GM19397 (cell line): ENCODE results near the gene GRM4.

ENCODE experiments used
- ATAC-seq: cut with Tn5 transposase; IDR thresholded peaks from one replicate; pipeline ENCODE4 v1.9.1; 2021; ENCODE audit warnings: mild to moderate bottlenecking, moderate library complexity; ENCODE audit not compliant: unreplicated experiment

GRM4 gene

DNA sequence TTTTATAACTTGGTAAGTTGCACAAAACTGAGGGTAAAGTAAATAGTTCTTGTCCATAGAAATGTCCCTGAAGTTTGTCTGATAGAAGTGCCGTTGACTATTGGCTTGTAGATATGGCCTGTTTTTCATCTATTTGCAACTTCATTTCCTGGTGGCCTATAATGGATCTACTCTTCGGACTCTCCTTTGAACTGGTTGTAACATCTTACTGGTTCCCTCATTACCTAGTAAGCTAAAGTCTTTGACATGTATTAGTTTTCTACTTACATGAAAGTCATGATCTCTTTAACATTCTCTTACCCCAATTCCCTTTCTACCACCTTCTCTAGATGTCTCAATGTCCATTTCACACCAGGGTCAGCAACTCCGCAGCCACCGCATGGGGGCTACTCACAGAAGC, 146.3 kb downstream of the GRM4 start:
- no peak for ATAC-seq

GRCh38 chr6:33998660-33999059, 147.2 kb downstream of the GRM4 start:
- ATAC-seq, result no peak

DNA sequence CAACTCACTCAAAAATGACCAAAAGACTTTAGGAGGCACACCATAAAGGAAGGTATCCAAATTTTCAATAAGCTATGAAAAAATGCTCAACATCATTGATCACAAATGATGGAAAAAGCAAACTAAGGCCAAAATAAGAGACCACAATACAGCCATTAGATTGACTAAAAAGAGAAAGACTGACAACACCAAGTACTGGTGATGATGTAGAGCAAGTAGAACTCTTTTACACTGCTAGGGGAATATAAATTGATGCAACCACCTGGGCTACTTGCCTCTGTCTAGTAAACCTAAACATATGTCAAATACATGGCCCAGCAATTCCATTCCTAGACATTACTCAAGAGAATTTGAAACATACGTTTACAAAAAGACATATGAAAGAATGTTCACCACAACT, 148.6 kb downstream of the GRM4 start:
- ATAC-seq, result no peak

DNA sequence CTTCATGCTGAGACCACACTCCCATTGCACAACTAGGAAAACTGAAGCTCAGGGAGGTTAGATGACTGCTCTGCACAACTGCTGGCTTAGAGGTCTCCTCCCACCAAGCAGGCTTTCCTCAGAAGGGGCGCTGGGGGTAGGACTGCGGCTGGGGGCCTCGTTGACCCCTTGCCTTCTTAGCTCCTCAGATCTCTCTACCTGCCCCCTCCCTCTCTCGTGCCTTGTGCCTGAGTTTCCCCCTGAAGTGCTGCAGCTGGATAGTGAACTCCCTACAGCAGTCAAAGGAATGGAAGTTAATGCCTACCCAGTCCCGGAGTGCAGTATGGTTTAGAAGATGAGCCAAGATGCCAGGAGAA, 149.8 kb downstream of the GRM4 start:
- ATAC-seq, result no peak

DNA sequence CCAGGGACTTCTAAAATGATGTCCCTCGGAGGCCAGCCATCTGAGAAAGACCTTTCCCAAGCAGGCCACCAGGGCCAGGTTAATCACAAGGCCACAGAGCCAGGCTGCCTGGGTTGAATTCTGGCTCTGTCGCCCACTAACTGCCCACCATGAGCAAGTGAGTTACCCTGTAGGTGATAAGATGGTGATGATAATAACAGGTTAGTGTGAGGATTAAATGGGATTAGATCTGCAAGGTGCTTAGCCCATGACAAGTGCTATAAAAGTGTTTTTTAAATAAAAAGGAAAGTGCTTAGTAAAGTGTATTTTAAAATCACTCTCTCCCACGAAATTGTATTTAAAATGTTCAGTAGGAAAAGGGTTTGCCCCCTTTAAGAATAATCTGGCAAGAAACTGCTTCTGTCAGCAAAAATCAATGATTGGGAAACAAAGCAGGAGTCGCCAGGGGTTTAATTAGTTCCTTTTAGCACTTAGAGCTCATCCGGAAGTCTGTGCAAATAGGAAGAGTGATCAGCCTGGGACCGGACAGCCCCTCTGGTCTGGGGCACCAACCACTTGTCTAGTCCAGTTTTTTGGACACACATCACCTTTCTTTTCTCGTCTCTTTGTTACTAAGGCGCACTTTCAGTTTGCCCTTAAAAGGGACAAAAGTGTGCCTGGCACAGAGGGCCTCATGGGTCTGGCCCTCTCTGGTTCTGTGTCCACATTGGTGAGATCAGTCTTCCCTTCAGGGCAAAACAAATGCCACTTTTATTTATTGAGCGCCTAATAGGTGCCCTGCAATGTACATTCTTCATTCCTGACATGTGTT, 150.4 kb downstream of the GRM4 start:
- ATAC-seq, result no peak

DNA sequence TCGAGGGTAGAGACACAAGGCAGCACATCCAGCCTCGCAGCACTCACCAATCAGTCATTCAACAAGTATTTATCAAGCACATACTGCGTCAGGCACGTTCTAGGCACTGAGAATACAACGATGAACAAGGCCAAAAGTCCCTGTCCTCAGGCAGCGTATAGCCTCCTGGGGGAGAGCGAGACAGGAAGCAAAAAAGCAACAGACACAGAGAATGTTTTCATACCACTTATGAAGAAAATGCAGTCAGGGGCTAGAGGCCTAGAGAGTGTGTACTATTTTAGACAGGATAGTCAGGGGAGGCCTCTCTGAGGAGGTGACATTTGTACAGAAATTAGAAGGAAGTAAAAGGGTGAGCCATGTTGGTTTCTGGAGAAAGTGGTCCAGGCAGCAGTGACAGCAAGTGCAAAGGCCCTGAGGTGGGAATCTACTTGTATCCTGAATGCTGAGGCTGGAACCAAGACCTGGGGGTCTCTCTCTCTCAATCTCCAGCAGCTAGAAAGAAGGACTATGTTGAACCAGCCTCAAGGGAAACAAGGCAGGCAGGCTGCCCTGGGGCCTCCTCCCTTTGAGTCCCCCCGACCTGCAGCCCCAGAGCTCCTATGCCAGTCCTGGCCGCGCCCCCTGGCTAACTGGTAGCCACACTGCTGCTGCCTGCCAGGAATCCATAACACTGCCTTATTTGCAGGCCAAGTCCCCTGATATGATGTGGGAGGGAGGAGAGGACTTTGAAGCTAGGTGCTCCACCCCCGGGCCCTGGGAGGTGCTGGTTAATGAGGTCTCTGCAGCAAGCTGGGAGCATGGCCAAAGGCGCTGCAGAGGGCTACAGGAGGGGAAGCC, 151.2 kb downstream of the GRM4 start:
- no peak for ATAC-seq

- no peak for ATAC-seq
These were observed 152.0 kb downstream of the GRM4 start for GRCh38 chr6:33993653-33994471.

DNA sequence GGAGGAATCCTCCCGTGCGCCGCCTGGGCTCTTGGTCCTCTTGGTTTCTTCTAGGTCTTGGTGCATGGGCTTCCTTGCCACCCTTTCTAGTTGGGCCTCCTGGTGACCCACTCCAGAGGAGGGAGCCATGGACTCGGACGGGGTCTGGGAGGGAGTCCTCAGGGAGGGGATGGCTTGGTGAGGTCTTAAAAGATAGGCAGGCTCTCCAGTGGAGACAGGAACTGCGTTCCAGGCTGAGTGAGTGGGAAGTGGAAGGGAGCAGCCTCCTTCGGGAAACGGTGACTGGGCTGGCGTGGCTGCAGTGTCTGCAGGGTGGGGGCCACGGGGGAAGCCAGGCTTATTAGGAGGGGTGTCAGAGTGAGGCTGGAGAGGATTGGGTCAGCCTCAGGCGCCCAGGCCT, 152.8 kb downstream of the GRM4 start:
- no peak for ATAC-seq

GRCh38 chr6:33992191-33992590, 153.7 kb downstream of the GRM4 start:
- ATAC-seq, result no peak

GRCh38 chr6:33991610-33992009, 154.3 kb downstream of the GRM4 start:
- no peak for ATAC-seq

- no peak for ATAC-seq
These were observed 155.8 kb downstream of the GRM4 start for GRCh38 chr6:33990061-33990541.

DNA sequence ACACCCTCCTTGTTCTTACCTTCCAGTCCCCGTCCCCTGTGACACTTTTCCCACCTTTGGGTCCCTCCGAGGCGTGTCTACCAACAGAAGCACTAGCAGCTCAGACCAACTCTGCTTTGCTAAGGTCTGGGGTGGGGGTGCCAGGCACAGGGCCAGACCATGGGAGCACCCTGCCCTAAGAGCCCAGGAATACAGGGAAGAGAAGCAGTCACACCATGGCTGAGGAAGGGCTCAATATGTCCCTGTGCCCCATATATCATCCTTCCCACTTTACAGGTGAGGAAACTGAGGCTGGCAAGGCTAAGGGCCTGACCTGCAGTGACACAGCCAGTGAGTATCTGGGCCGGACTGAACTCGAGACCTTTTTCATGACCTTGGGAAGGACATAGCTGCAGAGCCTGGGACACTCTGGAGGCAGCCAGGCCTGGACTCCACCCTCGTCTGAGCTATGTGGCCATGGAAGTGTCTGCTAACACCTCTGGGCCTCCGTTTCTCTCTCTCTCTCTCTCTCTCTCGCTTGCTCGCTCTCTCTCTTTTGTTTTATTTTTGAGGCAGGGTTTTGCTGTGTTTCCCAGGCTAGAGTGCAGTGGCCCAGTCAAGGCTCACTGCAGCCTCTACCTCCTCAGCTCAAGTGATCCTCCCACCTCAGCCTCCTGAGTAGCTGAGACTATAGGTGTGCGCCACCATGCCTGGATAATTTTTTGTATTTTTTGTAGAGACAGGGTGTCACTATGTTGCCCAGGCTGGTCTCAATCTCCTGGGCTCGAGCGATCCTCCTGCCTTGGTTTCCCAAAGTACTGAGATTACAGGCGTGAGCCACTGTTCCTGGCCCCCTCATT, 156.7 kb downstream of the GRM4 start:
- ATAC-seq, result no peak

DNA sequence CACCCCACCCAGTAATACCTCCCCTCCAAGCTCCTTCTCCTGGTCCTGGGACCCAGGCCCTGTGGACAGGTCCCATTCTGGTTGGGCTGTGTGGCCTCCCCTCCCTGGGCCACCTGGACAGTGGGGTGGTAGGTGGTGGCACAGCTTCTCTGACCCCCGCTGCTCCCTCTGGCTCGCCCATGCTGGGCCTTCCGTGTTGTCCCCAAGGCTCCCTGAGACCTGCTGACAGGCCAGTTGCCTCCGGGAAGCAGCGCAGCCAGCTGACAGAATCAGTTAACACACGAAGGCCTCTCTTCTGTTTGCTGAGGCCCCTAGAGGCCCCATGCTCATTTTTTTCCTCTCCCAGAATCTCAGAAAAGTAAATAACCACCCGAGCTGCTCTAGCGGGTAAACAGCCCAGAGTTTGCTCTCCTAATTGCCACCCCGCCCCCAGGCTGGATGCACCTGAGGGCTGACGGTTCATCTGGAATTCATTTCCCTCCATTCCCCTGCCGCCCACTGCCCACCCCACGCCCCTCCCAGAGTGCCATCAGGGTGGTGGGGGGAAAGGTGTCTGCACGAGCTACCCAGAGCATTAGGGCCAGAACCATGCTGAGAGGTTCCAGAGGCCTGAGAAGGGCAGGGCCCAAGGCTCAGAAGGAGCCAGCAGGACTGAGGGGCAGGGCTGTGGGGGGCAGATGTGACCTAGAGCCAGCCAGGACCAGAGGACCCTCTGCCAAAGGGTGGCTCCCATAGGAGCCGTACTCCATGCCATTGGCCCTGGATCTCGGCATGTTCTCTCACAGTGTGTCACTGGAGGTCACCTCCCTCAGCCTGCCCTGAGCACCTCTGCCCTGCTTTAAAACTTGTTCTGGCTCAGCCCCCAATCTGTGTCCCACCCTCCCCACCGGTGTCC, 157.5 kb downstream of the GRM4 start:
- ATAC-seq, result no peak

- no peak for ATAC-seq
These were observed 158.3 kb downstream of the GRM4 start for GRCh38 chr6:33987531-33988021.

- no peak for ATAC-seq
These were observed 159.9 kb downstream of the GRM4 start for GRCh38 chr6:33985947-33986346.

DNA sequence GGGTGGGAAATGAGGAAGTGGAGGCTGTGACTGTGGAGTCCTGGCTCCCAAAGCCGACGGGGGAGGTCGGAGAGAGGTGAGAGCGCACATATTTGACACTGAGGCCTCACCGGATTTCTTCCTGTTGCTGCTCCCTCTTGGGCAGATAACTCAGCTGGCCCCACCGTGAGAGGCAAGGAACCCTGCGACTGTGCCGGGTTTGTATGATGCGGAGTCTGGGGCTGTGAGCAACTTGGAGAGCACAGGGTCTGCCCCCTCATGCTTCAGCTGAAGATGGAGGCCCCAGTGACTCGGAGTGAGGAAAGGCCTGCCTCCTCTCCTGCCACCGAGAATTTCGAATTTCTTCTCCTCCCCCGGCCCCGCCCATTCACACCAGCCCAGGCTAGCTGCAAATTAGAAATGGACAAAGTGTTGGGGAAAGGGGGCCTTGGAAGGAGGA, 160.6 kb downstream of the GRM4 start:
- ATAC-seq, result no peak

- ATAC-seq, result no peak
These were observed 161.2 kb downstream of the GRM4 start for GRCh38 chr6:33984466-33985312.
